Pancreas (tissue), 10 donors: Measurements from ENCODE around the gene PTGFRN. TPM values are rescaled to one million over a fixed set of nuclear protein-coding genes. Genes with fewer than 3 reads are reported as not detected.
A peak's percentile ranks its signal among the peaks of the same experiment; 100 is the strongest.

Experiments
- ATAC-seq, 4 donors: fragments of 200-7000 bp; cut with Tn5 transposase; one replicate each; pipeline versions ENCODE4 v1.8.0 to v1.9.1; 2020; ENCODE audit warnings: mild to moderate bottlenecking in 4 of 4, moderate library complexity in 4 of 4
- DNase-seq, 6 donors: peaks; one replicate each; pipeline ENCODE4 v3.0.0-alpha.2; 2020
- FAIRE-seq: peaks from 2 replicates; lab custom pipeline; 2012; peaks lifted over from hg19 to GRCh38; lab: Jason Lieb, UNC
- H3K27ac ChIP-seq, 4 donors: fragments of 200-600 bp; sonication (generic); 1 replicate in 3 of 4; 2 replicates in 1 of 4; pipeline versions ENCODE4 v1.5.0 to v1.8.0; 2020
- H3K27me3 ChIP-seq, 4 donors: fragments of 200-600 bp; one replicate each; pipeline ENCODE4 v1.8.0; 2021
- H3K36me3 ChIP-seq, 3 donors: fragments of 200-600 bp; sonication (generic) in 1 of 3; one replicate each; pipeline versions ENCODE4 v1.5.0 to v1.8.0; 2020 to 2021
- H3K4me1 ChIP-seq, 3 donors: fragments of 200-600 bp; one replicate each; pipeline ENCODE4 v1.8.0; 2021
- H3K4me3 ChIP-seq, 4 donors: fragments of 200-600 bp; sonication (generic) in 2 of 4; one replicate each; pipeline versions ENCODE4 v1.5.0 to v1.8.0; 2020 to 2021
- H3K9me3 ChIP-seq, 4 donors: fragments of 200-600 bp; one replicate each; pipeline ENCODE4 v1.8.0; 2021
- CTCF ChIP-seq, 4 donors: fragments of 200-600 bp; sonication (generic) in 3 of 4; IDR thresholded peaks; one replicate each; pipeline versions ENCODE4 v1.5.0 to v1.8.0; 2021; ENCODE audit warnings: antibody characterized with exemption in 4 of 4
- WGBS, 2 donors: extraction: QIAGEN DNeasy Blood & Tissue Kit; methylation state at CpG; one replicate each; pipeline ENCODE4 v1.1.7; 2013; 5-methylcytosine and 5-hydroxymethylcytosine counted together
- intact Hi-C, 3 donors: fragments of 100-400 bp; cut with DNase I; formaldehyde crosslinking; loops; one replicate each; pipeline versions ENCODE4 v1.11.1 to v1.14.2; 2022
- polyA plus RNA-seq, 2 donors: library from polyadenylated mRNA; stranded (reverse); fragments of 200-250 nt; gene quantifications; one replicate each; pipeline ENCODE4 v1.2.3, GENCODE V29; 2013
- total RNA-seq, 6 donors: library from RNA; stranded (reverse); fragmentation: NEBNext Ultra II Directional in 4 of 6; extraction: Animal tissue kit (Norgen Biotek cat#: 25700) in 4 of 6; gene quantifications; one replicate each; pipeline versions ENCODE4 v1.2.1 to v1.2.4, GENCODE V29; 2021 to 2023
- donor health status: healthy with polysubstance abuse.
- donor health status: DM: no; HTN: no; CAD: no; lungs with moderate emphysema.
- donor health status: DM: no; HTN: no; CAD: no.
- donor health status: control.
- donor health status: control.
- donor health status: Bipolar disorder and iron deficiency.
- donor health status: DM: yes; HTN: yes; CAD: no.
- donor health status: DM: no; HTN: no; CAD: no.
- donor health status: DM: no; HTN: no; CAD: no.
- donor health status: DM: yes; HTN: yes; CAD: no.

PTGFRN gene
- total and polyA plus RNA-seq, 8 donors, result 9.9 to 62.0 (median 21.3) TPM

GRCh38 chr1:116880917-116881316 lies 28.8 kb upstream of the PTGFRN start:
- H3K4me3 ChIP-seq, result no peak overlapping the region
- peak overlapping the region; percentile 62 to 86 (median 76) for H3K27ac ChIP-seq
- WGBS, 2 donors, result 47 to 65% methylated on average over 5 of the region's 5 CpGs
- DNase-seq, result peak in 4 of 6 donors; percentile 39 to 56 (median 52)
- H3K36me3 ChIP-seq, result no peaks in the 10 kb centered on the region
- FAIRE-seq, result no peak
- peaks cover 11 to 50% (median 44%) of the 10 kb centered on the region in 3 donors for H3K4me1 ChIP-seq
- intact Hi-C loops, result no loop called here
- H3K27me3 ChIP-seq, result no peaks in the 10 kb centered on the region
- no peak for TF ChIP-seq CTCF (IDR thresholded peaks at IDR 0.05)
- peak in 3 of 4 donors; percentile 9 to 32 (median 19) for ATAC-seq
- H3K9me3 ChIP-seq, result no peaks in the 10 kb centered on the region

- ATAC-seq, result peak; percentile 66 to 74 (median 72)
- H3K27me3 ChIP-seq, result no peaks in the 10 kb centered on the region
- no peak for FAIRE-seq
- no peaks in the 10 kb centered on the region for H3K36me3 ChIP-seq
- peak in 5 of 6 donors; percentile 49 to 81 (median 77) for DNase-seq
- intact Hi-C loops, result no loop called here
- peak overlapping the region in 1 of 4 donors; percentile 0 for H3K4me3 ChIP-seq
- peak in 3 of 4 donors; percentile 10 to 26 (median 15) for TF ChIP-seq CTCF (IDR thresholded peaks at IDR 0.05)
- no peaks in the 10 kb centered on the region for H3K9me3 ChIP-seq
- peak overlapping the region; percentile 62 to 86 (median 76) for H3K27ac ChIP-seq
- 33 to 38% methylated on average over 9 of the region's 9 CpGs for WGBS, 2 donors
- H3K4me1 ChIP-seq, result peaks cover 11 to 54% (median 44%) of the 10 kb centered on the region in 3 donors
These were observed 27.7 kb upstream of the PTGFRN start for GRCh38 chr1:116881879-116882520.

GRCh38 chr1:116882866-116883265 lies 26.9 kb upstream of the PTGFRN start:
- FAIRE-seq (no peak), ATAC-seq (no peak), DNase-seq (peak in 3 of 6 donors; percentile 36 to 49 (median 48))
- no peaks in the 10 kb centered on the region for H3K9me3 ChIP-seq
- no peaks in the 10 kb centered on the region for H3K27me3 ChIP-seq
- intact Hi-C loops, result no loop called here
- H3K27ac ChIP-seq, result peak overlapping the region; percentile 62 to 86 (median 76)
- WGBS, 2 donors, result 59 to 82% methylated on average over 4 of the region's 4 CpGs
- H3K4me3 ChIP-seq, result peak overlapping the region in 1 of 4 donors; percentile 0
- peaks cover 11 to 48% (median 41%) of the 10 kb centered on the region in 3 donors for H3K4me1 ChIP-seq
- no peak for TF ChIP-seq CTCF (IDR thresholded peaks at IDR 0.05)
- no peaks in the 10 kb centered on the region for H3K36me3 ChIP-seq

GRCh38 chr1:116886291-116886878 lies 23.3 kb upstream of the PTGFRN start:
- FAIRE-seq, result no peak
- intact Hi-C loops, result no loop called here
- no peak for ATAC-seq
- no peak for DNase-seq
- WGBS, 2 donors, result 98 to 100% methylated on average over 1 of the region's 1 CpG
- Histone ChIP-seq H3K4me3 (no peak overlapping the region), H3K36me3 (no peaks in the 10 kb centered on the region), H3K27me3 (no peaks in the 10 kb centered on the region), H3K9me3 (no peaks in the 10 kb centered on the region), H3K4me1 (peaks cover 0 to 19% (median 14%) of the 10 kb centered on the region in 3 donors), H3K27ac (no peak overlapping the region)
- TF ChIP-seq CTCF (IDR thresholded peaks at IDR 0.05), result no peak

- Histone ChIP-seq H3K4me3 (no peak overlapping the region), H3K36me3 (no peaks in the 10 kb centered on the region), H3K27me3 (no peaks in the 10 kb centered on the region), H3K27ac (no peak overlapping the region), H3K9me3 (no peaks in the 10 kb centered on the region), H3K4me1 (peaks cover 0 to 14% (median 10%) of the 10 kb centered on the region in 3 donors)
- ATAC-seq (no peak), DNase-seq (no peak), FAIRE-seq (no peak)
- WGBS, 2 donors, result 90 to 92% methylated on average over 3 of the region's 3 CpGs
- intact Hi-C loops, result no loop called here
- no peak for TF ChIP-seq CTCF (IDR thresholded peaks at IDR 0.05)
These were observed 22.5 kb upstream of the PTGFRN start for GRCh38 chr1:116887212-116887611.
